ENCODE data around the gene LSM14A. TPM values are rescaled to one million over a fixed set of nuclear protein-coding genes. Genes with fewer than 3 reads are reported as not detected.
A peak's percentile ranks its signal among the peaks of the same experiment; 100 is the strongest.
"Not testable (repeated sequence)": the region's sequence is repeated elsewhere in the genome, so short reads cannot be mapped to it uniquely, and the experiment has no call there.

LSM14A gene
- polyA plus RNA-seq, 5 donors, result 127 to 162 (median 159) TPM

DNA sequence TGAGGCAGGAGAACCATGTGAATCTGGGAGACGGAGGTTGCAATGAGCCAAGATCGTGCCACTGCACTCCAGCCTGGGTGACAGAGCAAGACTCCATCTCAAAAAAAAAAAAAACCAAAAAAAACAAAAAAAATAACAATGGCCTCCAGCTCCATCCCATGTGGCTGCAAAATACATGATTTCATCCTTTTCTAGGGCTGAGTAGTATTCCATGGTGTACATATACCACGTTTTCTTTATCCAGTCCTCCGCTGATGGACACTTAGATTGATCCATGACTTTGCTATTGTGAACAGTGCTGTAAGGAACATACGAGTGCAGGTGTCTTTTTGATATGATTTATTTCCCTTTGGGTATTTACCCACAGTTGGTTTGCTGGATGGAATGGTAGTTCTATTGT is 20.9 kb upstream of the LSM14A start:
- no peak for DNase-seq

DNA sequence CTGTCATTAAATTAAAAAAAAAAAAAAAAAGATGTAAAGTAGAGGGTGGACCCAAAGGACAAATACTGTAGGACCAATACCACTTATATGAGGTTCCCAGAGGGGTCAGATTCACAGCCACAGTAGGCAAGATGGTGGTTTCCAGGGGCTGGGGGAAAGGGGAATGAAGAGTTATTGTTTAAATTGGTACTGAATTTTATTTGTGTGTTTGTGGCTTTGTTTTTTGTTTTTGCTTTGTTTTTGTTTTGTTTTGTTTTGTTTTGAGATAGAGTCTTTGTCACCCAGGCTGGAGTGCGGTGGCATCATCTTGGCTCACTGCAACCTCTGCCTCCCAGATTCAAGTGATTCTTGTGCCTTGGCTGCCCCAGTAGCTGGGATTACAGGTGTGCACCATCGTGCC is 17.9 kb upstream of the LSM14A start:
- no peak for DNase-seq

DNA sequence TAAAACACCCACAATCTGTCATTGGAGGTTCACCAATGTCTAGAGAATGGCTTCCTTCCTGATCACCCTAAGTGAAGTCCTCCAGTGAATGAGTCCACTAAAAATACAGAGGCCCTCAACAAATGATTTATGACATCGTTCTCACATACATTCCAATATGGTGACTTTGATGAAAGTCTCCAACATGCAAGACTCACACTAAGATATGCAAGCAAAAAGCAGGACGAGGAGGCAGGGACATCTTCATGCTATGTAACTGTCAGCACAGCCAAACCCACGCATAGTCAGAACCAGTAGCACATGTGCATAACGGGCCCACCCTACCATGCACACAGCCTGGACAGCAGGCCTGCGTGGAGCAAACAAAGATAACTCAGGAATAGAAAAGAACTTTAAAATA is 16.6 kb upstream of the LSM14A start:
- no peak for DNase-seq

DNA sequence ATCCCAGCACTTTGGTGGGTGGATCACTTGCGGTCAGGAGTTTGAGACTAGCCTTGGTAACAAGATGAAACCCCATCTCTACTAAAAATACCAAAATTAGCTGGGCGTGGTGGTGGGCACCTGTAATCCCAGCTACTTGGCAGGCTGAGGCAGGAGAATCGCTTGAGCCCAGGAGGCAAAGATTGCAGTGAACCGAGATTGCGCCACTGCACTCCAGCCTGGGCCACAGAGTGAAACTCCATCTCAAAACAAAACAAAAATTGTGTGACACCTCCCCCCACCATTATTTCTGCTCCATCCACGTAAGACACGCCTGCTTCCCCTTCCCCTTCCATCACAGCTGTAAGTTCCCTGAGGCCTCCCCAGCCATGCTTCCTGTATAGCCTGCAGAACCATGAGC is 13.3 kb upstream of the LSM14A start:
- DNase-seq, result not testable (repeated sequence)

DNA sequence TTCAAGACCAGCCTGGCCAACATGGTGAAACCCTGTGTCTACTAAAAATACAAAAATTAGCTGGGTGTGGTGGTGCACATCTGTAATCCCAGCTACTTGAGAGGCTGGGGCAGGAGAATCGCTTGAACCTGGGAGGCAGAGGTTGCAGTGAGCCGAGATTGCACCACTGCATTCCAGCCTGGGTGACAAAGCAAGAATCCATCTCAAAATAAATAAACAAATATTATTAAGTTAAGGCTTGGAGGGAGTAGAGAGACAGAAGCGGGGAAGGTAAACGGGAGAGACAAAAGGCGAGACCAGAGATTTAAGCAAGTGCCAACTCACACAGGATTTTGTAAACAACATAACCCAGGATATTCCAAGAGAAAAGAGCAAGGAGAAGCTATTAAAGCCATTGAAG is 12.8 kb upstream of the LSM14A start:
- DNase-seq, result not testable (repeated sequence)

DNA sequence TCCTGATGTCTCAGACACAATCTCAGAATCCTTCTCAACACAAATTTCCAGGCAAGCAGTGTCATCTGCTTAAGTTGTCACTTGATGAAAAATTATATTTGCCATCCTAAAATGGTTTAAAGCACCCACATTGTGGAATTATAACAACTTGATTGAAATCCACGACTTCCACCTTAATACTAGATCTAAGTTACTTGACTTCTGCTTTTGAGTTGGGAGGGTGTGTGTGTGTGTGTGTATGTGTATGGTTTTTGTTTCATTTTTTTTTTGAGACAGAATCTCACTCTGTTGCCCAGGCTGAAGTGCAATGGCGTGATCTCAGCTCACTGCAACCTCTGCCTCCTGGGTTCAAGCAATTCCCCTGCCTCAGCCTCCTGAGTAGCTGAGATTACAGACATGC is 10.4 kb upstream of the LSM14A start:
- not testable (repeated sequence) for DNase-seq

DNA sequence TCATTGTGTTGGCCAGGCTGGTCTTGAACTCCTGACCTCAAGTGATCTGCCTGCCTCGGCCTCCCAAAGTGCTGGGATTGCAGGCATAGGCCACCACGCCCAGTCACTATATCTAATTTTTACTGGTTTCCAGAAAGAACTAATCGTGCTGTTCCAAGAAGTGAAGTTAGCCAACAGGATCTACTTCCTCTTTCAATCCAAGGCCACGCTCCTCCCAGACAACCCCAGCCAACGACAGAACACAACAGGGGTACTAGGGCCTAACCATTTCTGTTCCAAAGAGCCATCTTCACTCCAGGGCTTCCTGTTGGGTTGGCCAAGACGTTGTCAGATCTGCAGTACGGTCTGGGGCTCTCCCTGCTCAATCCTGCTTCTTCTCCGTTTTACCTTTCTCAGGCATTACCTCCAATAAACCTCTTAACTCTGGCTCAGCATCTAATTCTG is 7.0 kb upstream of the LSM14A start:
- no peak for DNase-seq

DNA sequence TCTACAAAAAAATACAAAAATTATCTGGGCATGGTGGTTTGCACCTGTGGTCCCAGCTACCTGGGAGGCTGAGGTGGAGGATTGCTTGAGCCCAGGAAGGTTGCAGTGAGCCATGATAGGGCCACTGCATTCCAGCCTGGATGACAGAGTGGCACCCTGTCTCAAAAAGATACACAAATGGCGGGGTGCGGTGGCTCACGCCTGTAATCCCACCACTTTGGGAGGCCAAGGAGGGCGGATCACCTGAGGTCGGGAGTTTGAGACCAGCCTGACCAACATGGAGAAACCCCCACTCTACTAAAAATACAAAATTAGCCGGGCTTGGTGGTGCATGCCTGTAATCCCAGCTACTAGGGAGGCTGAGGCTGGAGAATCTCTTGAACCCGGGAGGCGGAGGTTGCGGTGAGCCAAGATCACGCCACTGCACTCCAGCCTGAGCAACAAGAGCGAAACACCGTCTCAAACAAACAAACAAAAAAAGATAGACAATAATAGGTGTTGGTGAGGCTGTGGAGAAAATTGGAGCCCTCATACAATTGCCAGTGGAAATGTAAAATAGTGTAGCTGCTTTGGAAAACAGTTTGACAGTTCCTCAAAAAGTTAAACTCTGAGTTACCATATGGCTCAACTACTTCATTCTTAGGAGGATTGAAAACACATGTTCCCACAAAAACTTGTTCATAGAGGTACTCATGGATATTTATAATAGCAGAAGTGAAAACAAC is 2.7 kb upstream of the LSM14A start:
- DNase-seq, result not testable (repeated sequence)

DNA sequence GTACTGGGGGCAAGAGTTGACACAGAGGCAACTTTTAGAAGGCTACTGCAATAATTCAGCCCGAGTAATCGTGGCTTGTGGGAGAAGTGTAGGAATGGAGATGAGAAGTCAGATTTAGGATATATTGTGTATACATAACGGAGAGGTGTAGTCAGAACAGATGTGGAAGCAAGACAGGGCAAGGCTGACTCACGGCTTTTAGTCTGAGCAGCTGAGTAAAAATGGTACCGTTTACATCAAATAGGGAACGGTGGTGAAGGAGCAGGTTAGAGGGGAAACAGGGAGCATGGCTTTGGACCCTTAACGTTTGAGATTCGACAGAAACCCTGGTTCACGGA is 796 bp upstream of the LSM14A start:
- DNase-seq, result no peak

DNA sequence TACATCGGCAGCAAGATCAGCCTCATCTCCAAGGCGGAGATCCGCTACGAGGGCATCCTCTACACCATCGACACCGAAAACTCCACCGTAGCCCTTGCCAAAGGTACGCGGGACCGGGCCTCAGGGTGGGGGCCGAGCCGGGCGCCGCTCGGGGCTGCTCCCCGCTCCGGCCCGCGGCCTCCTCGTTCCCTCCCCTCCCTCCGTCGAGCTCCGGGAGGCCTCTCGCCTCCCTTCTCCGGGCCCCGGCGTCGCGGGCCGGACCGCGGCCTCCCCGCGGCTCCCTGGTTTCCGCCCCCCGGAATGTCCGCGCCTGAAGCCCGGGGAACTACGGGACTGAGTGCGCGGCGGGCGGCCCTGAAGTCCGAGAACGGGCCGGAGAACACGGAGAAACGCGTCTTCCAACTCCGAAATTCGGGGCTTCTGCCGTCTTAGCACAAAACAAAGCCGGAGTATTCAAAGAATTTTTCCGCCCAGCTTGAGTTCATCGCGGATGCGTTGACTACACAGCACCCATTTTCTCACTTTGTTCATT is 423 bp downstream of the LSM14A start:
- peak; percentile 65 to 71 for DNase-seq

DNA sequence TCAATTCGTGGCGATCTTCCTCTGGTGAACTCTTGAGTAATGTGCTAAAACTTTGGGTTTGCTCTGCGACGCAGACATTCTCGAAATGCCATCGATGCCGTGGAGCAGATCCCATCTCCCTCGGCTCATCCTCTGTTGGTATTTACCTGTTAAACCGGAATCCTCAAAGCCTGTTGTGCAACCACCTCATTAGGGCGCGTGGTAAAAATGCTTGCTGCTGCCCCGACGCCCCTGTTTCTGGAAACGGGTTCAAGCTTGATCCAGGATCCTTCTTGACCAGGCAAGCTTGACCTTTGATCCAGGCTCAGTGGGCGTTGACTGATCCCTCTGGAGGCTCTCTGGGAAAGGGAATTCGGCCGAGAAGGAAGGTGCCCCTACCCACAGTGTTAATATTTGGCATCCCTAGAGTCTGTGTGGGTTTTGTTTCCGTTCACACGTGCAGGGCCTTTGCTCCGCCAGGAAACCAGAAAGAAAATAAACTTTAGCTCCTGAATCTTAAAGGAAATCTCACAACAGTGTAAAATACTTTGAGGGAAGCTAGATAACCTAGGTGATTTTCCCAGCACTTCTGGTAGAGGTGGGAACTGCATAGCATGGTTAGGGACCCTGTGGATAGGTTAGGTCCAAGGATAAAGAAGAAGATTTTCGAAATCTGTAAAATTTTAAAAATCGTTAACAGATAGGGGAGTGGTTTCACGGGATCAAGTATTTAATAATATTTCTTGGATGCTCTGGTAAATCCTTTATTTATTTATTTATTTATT is 1.1 kb downstream of the LSM14A start:
- peak; percentile 39 to 54 for DNase-seq

DNA sequence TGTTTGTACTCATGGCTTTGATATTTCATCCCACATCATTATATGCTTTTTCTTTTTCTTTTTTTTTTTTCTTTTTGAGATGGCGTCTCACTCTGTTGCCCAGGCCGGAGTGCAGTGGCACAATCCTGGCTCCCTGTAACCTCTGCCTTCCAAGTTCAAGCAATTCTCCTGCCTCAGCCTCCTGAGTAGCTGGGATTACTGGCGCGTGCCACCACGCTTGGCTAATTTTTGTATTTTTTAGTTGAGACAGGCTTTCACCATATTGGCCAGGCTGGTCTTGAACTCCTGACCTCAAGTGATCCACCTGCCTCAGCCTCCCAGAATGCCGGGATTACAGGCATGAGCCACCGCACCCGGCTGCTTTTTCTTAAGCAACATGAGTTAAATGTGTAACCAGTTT is 2.9 kb downstream of the LSM14A start:
- DNase-seq, result not testable (repeated sequence)

DNA sequence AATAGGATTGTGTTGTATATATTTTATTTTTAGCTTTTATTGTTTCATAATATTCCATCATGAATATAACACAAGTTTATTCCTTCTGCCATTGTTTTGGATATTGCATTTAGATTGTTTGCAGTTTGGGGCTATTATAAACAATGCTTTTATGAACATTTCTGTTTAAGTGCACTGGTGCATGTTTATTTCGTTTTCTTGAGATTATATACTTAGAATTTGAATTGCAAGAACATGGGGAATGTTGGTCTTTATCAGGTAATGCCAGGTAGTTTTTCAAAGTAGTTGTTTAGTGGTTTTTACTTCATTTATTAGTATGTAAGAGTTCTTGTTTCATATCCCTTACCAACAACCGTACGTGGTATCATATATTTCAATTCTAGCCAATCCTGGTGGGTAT is 4.3 kb downstream of the LSM14A start:
- DNase-seq, result no peak

DNA sequence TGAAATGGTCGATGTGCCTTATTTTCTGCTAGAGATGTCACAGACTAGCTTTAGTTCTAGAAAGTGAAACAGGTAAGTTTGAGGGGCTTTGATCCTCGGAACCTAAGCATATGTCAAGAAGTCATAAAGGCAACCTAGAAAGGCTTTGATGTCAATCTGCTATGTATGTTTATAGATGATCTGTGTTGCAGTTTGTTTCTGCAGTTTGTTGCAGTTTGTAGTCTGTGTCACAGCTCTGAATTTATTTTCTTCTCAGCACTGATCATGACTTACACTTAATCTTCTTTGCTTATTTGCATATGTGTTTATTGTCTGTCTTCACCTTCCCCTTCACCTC is 5.9 kb downstream of the LSM14A start:
- no peak for DNase-seq

DNA sequence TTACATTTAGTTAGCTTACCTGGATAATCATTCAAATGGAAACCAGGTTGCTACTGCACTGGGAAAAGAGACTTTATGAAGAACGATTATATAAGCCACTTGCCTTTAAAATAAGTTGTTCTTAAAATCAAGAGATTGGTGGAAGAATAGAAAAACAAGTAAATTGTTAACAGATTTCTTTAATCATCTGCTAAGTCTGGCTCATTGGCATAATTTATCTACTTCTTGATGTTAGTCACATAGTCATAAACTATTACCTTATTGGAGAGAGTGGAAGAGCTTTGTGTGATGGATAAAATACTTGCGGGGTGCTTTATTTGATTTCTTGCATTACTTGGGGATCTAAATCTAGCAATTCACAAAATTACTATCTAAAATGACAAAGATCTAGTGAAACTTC is 6.8 kb downstream of the LSM14A start:
- no peak for DNase-seq

DNA sequence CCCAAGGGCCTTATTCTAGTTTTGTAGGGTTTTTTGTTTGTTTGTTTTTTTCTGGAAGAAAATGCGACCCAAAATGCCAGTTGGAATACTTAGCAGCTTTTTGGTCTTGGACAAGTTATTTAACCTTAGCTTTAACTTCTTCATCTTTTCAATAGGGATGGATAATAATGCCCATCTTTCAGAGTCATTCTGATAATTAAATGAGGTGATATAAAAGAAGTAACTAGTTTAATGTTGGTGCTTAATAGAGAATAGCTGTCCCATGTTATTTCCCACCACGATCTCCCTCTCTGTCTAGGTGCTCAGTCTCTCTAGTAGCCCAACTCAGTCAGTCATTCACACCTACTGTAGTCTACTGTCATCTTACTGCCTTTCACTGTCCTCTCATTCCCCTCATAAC is 8.0 kb downstream of the LSM14A start:
- no peak for DNase-seq

DNA sequence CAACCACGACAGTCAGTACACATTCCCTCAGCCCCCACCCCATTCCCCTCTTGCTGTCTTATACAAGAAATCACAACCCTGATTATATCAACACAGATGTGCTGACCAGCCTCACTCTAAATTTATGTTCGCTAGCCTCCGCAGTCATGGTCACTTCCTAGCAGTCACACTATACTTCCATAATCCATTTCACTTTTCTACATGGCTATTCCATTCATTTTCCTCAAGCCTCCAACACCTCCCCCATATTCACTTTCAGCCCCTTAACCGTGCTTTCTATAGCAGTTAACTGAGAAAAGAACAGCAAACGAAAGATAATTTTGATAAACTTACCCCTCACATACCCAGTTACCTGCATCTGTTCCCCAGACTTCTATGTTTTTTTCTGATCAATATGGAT is 8.4 kb downstream of the LSM14A start:
- no peak for DNase-seq

DNA sequence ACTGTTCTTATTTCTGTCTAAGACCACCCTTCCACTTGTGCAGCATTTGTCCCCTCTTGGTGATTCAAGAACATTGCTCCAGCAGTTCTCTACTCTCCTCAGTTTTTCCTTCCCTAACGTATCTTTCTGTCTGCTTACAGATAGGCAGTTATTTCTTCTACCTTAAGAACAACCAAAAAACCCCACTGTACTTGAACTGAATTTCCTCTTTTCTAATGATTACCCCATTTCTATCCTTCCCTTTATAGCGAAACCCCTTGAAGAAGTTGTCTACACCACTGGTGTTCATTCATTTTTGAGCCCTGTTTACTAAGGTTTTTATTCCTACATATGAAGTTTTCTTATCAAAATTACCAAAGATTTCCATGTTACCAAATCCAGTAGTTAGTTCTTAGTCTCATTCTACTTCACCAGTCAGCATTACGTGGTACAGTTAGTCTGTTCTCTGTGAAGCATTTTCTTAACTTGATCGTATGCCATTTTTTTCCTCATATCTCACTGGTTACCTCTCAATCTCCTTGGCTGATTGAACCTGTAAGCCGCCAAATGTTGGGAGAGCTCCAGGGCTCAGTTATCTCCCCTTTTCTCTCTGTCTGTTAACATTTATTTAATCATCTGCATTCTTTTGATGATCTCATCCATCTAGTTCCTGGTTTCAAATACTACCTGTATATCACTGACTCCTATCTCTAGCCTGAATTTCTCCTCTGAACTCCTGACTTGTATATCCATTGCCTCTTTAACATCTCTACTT is 9.0 kb downstream of the LSM14A start:
- DNase-seq, result no peak

DNA sequence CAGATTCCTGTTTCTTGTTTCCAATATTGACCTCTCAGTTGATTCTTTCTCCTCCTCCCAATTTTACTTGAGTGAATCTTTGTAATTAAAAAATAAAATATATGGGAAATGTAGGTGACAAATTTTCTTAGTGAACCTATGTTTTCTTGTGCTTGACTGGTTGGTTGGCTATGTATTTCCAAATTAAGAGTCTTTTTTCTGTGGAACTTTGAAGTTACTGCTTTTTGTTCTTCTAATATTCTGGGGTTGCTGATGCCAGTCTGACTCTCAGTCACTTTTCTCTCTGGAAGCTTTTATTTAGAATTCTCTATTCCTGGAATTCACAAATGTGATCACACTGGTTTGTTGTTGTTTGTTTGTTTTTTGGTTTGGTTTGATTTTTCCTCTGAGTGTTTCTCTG is 9.8 kb downstream of the LSM14A start:
- DNase-seq, result no peak

DNA sequence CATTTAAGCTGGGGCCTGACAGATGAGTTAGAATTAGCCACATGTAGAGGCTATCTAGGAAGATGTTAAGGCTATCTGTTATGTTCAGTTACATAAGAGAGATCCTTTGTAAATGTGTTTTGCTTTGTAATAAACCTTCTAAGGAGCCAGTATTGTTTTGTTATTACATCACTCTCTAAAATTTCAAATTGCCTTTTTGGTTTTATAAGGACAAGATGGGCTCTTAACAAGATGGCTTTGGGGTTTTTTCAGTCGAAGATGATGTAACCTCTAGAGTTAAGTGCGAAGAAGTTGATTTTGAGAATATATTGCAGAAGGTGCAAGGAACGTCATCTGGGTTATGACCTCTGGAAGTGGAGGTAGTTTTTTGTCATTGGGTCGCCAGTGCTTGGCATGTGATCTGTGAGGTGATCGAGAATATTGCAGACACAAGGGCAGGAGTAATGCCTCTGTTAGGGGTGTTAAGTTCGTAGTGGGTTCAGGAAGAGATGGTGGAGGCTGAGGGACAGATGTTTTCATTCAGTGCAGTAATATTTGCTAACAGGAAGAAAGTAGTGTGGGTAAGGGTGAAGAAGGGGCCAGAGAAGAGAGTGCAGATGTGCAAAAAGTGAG is 12.7 kb downstream of the LSM14A start:
- DNase-seq, result no peak

DNA sequence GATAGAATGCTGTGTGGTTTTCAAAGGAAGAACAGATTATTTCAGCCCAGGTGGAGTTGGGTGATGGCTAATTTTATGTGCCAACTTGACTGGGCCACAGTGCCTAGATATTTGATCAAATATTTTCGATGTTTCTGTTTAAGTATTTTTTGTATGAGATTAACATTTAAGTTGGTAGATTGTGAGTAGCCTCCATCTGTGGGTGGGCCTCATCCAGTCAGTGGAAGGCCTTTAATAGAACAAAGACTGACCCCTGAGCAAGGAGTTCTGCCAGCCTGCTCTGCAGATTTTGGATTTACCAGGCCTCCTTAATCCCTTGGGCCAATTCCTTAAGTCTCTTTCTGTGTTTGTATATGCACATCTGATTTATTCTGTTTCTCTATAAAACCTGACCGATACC is 13.9 kb downstream of the LSM14A start:
- no peak for DNase-seq

DNA sequence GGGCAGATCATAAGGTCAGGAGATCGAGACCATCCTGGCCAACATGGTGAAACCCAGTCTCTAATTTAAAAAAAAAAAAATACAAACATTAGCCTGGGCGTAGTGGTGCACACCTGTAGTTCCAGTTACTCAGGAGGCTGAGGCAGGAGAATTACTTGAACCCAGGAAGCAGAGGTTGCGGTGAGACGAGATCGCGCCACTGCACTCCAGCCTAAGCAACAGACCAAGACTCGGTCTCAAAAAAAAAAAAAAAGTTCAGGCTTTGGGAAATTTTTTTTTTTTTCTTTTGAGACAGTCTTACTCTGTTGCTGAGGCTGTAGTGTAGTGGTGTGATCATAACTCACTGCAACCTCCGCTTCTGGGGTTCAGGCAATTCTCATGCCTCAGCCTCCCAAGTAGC is 14.7 kb downstream of the LSM14A start:
- DNase-seq, result no peak

Data from right lung (tissue), 5 donors.